Transverse colon (tissue), 4 donors: ENCODE data around the gene NUP88.

Experiments
- CTCF ChIP-seq, 5 experiments: fragments of 200-600 bp in 3 of 5; fragments of 450-650 bp in 2 of 5; sonication (generic) in 3 of 5; IDR thresholded peaks; 1 replicate in 2 of 5; 2 replicates in 3 of 5; pipeline ENCODE4 v1.5.1; 2016 to 2017; ENCODE audit warnings: antibody characterized with exemption in 5 of 5, inconsistent platforms in 3 of 5, mild to moderate bottlenecking in 2 of 5, moderate library complexity in 1 of 5
- POLR2A ChIP-seq: fragments of 450-650 bp; IDR thresholded peaks from one replicate; pipeline ENCODE4 v1.6.1; 2016; ENCODE audit warnings: antibody characterized with exemption, mild to moderate bottlenecking, moderate library complexity
- POLR2AphosphoS5 ChIP-seq, 3 donors: sonication (generic); formaldehyde crosslinking; IDR thresholded peaks; one replicate each; pipeline ENCODE4 v1.6.1; 2016; ENCODE audit warnings: antibody characterized with exemption in 3 of 3

DNA sequence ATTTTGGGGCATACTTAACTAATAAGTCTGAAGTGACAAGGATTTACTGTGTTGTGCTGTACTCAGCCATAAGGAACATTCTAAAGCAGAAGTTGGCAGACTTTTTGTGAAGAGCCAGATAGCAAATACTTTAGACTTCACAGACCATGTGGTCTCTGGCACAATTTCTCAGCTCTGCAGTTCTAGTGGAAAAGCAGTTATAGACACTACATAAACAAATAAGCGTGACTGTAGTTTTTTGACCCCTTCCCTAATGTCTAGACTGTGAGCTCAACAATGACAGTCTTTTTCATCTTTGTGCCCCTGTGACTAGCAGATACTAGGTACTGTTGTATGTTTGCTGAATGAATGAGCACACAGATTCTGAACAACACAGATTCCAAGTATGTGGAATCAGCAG is 5.4 kb upstream of the NUP88 start:
- TF ChIP-seq CTCF (IDR thresholded peaks at IDR 0.05) (no peak), POLR2AphosphoS5 (IDR thresholded peaks at IDR 0.05) (no peak), POLR2A (no peak)
